ENCODE measurements around the gene OBI1.
A peak's percentile ranks its signal among the peaks of the same experiment; 100 is the strongest.

OBI1 gene

GRCh38 chr13:78609464-78610205 lies 49.3 kb downstream of the OBI1 start:
- Histone ChIP-seq H3K9me3 (ENCODE audit: low read depth, low read length) (no peaks in the 10 kb centered on the region), H3K4me3 (peak overlapping the region; percentile 73), H3K27ac (peak overlapping the region; percentile 76; the same call in 1 of the 2 replicates), H3K36me3 (ENCODE audit: insufficient read depth, low read length) (peaks cover 13% of the 10 kb centered on the region), H3K9ac (ENCODE audit: insufficient read length) (peak overlapping the region; percentile 11)
- DNase-seq (ENCODE audit: low read depth, low spot score): no peak
- TF ChIP-seq FOXP2 (optimal IDR thresholded peaks at IDR 0.05; ENCODE audit: control extremely low read depth, extremely low read length, insufficient read depth) (no peak), POLR2AphosphoS5 (IDR thresholded peaks at IDR 0.05; ENCODE audit: borderline replicate concordance, low read depth, low read length) (no peak), EZH2 (IDR thresholded peaks at IDR 0.05) (no peak)

- no peak overlapping the region for H3K27ac ChIP-seq
- no peaks in the 10 kb centered on the region for H3K9me3 ChIP-seq (ENCODE audit: low read depth, low read length)
- peak overlapping the region; percentile 73 for H3K4me3 ChIP-seq
- peaks cover 5% of the 10 kb centered on the region for H3K36me3 ChIP-seq (ENCODE audit: insufficient read depth, low read length)
- DNase-seq (ENCODE audit: low read depth, low spot score): no peak
- TF ChIP-seq FOXP2 (optimal IDR thresholded peaks at IDR 0.05; ENCODE audit: control extremely low read depth, extremely low read length, insufficient read depth): no peak
- TF ChIP-seq POLR2AphosphoS5 (IDR thresholded peaks at IDR 0.05; ENCODE audit: borderline replicate concordance, low read depth, low read length): no peak
- peak overlapping the region; percentile 11 for H3K9ac ChIP-seq (ENCODE audit: insufficient read length)
Measured at GRCh38 chr13:78608688-78609463, 50.1 kb downstream of the OBI1 start.

- no peak for TF ChIP-seq FOXP2 (optimal IDR thresholded peaks at IDR 0.05; ENCODE audit: control extremely low read depth, extremely low read length, insufficient read depth)
- TF ChIP-seq POLR2AphosphoS5 (IDR thresholded peaks at IDR 0.05; ENCODE audit: borderline replicate concordance, low read depth, low read length): no peak
- no peak for TF ChIP-seq EZH2 (IDR thresholded peaks at IDR 0.05)
- Histone ChIP-seq H3K36me3 (ENCODE audit: insufficient read depth, low read length) (no peaks in the 10 kb centered on the region), H3K27ac (no peak overlapping the region), H3K9ac (ENCODE audit: insufficient read length) (peak overlapping the region; percentile 11), H3K4me3 (peak overlapping the region; percentile 73), H3K9me3 (ENCODE audit: low read depth, low read length) (no peaks in the 10 kb centered on the region)
- no peak for DNase-seq (ENCODE audit: low read depth, low spot score)
Measured at GRCh38 chr13:78608252-78608687, 50.7 kb downstream of the OBI1 start.

GRCh38 chr13:78607409-78608251 lies 51.3 kb downstream of the OBI1 start:
- Histone ChIP-seq H3K4me3 (no peak overlapping the region), H3K9ac (ENCODE audit: insufficient read length) (no peak overlapping the region), H3K9me3 (ENCODE audit: low read depth, low read length) (no peaks in the 10 kb centered on the region), H3K36me3 (ENCODE audit: insufficient read depth, low read length) (no peaks in the 10 kb centered on the region), H3K27ac (no peak overlapping the region)
- no peak for TF ChIP-seq EZH2 (IDR thresholded peaks at IDR 0.05)
- TF ChIP-seq FOXP2 (optimal IDR thresholded peaks at IDR 0.05; ENCODE audit: control extremely low read depth, extremely low read length, insufficient read depth): no peak
- no peak for TF ChIP-seq POLR2AphosphoS5 (IDR thresholded peaks at IDR 0.05; ENCODE audit: borderline replicate concordance, low read depth, low read length)
- no peak for DNase-seq (ENCODE audit: low read depth, low spot score)

GRCh38 chr13:78606471-78607408 lies 52.2 kb downstream of the OBI1 start:
- DNase-seq (ENCODE audit: low read depth, low spot score): no peak
- H3K4me3 ChIP-seq: no peak overlapping the region
- TF ChIP-seq EZH2 (IDR thresholded peaks at IDR 0.05) (no peak), POLR2AphosphoS5 (IDR thresholded peaks at IDR 0.05; ENCODE audit: borderline replicate concordance, low read depth, low read length) (no peak), FOXP2 (optimal IDR thresholded peaks at IDR 0.05; ENCODE audit: control extremely low read depth, extremely low read length, insufficient read depth) (no peak)
- H3K27ac ChIP-seq: no peak overlapping the region
- no peaks in the 10 kb centered on the region for H3K9me3 ChIP-seq (ENCODE audit: low read depth, low read length)
- no peak overlapping the region for H3K9ac ChIP-seq (ENCODE audit: insufficient read length)
- no peaks in the 10 kb centered on the region for H3K36me3 ChIP-seq (ENCODE audit: insufficient read depth, low read length)

GRCh38 chr13:78604782-78605611 lies 54.0 kb downstream of the OBI1 start:
- no peak for DNase-seq (ENCODE audit: low read depth, low spot score)
- TF ChIP-seq EZH2 (IDR thresholded peaks at IDR 0.05) (no peak), POLR2AphosphoS5 (IDR thresholded peaks at IDR 0.05; ENCODE audit: borderline replicate concordance, low read depth, low read length) (no peak), FOXP2 (optimal IDR thresholded peaks at IDR 0.05; ENCODE audit: control extremely low read depth, extremely low read length, insufficient read depth) (no peak)
- no peaks in the 10 kb centered on the region; the same call in 1 of the 2 replicates for H3K36me3 ChIP-seq (ENCODE audit: insufficient read depth, low read length)
- no peak overlapping the region; the same call in 1 of the 2 replicates for H3K4me3 ChIP-seq
- H3K9ac ChIP-seq (ENCODE audit: insufficient read length): no peak overlapping the region
- no peaks in the 10 kb centered on the region for H3K9me3 ChIP-seq (ENCODE audit: low read depth, low read length)
- H3K27ac ChIP-seq: no peak overlapping the region

Measured in SK-N-MC (cell line).